BE2C (cell line): ENCODE results near the gene RLN1. TPM values are rescaled to one million over a fixed set of nuclear protein-coding genes. Genes with fewer than 3 reads are reported as not detected.
"Not testable (repeated sequence)": the region's sequence is repeated elsewhere in the genome, so short reads cannot be mapped to it uniquely, and the experiment has no call there.

ENCODE experiments used
- DNase-seq: peaks from one replicate; pipeline ENCODE4 v3.0.0-alpha.2; 2020
- H3K27me3 ChIP-seq: fragments of 250-450 bp; sonication (Bioruptor Pico); 2 replicates; pipeline ENCODE4 v1.5.1; 2020; ENCODE audit warnings: mild to moderate bottlenecking
- H3K36me3 ChIP-seq: fragments of 250-450 bp; sonication (Bioruptor Pico); 2 replicates; pipeline ENCODE4 v1.5.1; 2020; ENCODE audit warnings: mild to moderate bottlenecking
- H3K4me1 ChIP-seq: fragments of 250-450 bp; sonication (Bioruptor Pico); 2 replicates; pipeline ENCODE4 v1.5.1; 2020
- H3K4me3 ChIP-seq: 2 replicates; pipeline ENCODE4 v1.5.1; 2011; ENCODE audit warnings: low read depth, low read length
- H3K9me3 ChIP-seq: fragments of 250-450 bp; sonication (Bioruptor Pico); 2 replicates; pipeline ENCODE4 v1.5.1; 2020
- polyA plus RNA-seq: library from polyadenylated mRNA; unstranded; fragments of >200 nt; gene quantifications from one replicate; pipeline ENCODE4 v1.2.1, GENCODE V29; 2012; ENCODE audit warnings: low read depth, missing spikeins; ENCODE audit not compliant: insufficient read length, insufficient read depth
- TF ChIP-seq, protein P1 (sequence below): IDR thresholded peaks from 2 replicates; pipeline ENCODE4 v1.5.1; 2012; ENCODE audit warnings: mild to moderate bottlenecking, low read depth, low read length

RLN1 gene, protein sequence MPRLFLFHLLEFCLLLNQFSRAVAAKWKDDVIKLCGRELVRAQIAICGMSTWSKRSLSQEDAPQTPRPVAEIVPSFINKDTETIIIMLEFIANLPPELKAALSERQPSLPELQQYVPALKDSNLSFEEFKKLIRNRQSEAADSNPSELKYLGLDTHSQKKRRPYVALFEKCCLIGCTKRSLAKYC
- not detected for polyA plus RNA-seq

DNA sequence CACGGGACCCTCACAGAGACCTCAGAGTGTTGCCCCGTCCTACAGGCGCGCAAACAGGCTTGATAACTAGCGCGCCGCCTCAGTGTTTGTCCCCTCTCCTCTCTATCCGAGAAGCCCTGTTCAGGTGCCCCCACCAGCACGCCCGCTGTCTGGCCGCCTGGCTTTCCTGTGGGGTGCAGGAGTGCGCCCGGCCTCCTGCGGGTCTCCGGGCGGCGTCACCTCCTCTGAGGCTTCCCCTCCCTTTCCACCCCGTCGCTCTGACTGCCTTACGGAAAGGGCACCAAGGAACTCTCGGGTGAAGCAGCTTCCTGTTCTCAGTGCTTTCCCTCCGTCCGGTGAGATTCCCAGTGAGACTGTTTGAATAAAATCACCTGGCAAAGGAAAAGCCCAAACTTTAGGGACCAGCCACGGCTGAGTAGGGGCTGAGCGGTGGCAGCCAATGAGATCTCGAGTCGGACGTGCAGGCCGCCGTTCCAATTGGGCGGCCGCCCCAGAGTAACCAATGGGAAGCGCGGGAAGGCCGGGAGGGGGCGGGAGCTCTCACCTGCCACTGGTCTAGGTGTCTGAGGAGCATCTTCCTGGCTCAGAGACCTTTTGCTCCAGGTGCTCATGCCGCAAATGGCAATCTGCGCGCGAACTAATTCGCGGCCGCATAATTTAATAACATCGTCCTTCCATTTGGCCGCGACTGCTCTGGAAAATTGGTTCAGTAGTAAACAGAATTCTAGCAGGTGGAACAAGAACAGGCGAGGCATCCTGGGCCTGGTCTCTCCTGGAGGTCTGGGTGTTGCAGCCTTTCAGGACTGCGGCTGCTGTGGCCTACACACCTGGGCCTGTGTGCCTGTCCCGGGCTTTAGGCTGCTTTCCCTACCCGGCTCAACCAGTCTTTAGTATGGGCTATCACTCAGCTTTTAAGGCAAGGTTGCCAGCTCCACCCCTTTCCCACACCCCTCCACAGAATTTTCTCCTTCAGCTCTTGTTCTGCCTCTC lies at the start of gene RLN1:
Gene RLN1, minus strand, starts transcription at position 885 of the 990 bp plus-strand sequence. Its CDS starts 130 bp downstream, at position 755.
- not testable (repeated sequence) for H3K9me3 ChIP-seq, H3K36me3 ChIP-seq, H3K27me3 ChIP-seq, DNase-seq, H3K4me1 ChIP-seq
- H3K4me3 ChIP-seq, result peak within 1 kb of the TSS; percentile 23

GRCh38 chr9:5389109-5389732 lies 49.5 kb upstream of the RLN1 start:
- Histone ChIP-seq H3K9me3 (no peaks in the 10 kb centered on the region), H3K27me3 (no peaks in the 10 kb centered on the region), H3K36me3 (no peaks in the 10 kb centered on the region), H3K4me3 (no peak overlapping the region), H3K4me1 (no peaks in the 10 kb centered on the region)
- TF ChIP-seq, protein P1, sequence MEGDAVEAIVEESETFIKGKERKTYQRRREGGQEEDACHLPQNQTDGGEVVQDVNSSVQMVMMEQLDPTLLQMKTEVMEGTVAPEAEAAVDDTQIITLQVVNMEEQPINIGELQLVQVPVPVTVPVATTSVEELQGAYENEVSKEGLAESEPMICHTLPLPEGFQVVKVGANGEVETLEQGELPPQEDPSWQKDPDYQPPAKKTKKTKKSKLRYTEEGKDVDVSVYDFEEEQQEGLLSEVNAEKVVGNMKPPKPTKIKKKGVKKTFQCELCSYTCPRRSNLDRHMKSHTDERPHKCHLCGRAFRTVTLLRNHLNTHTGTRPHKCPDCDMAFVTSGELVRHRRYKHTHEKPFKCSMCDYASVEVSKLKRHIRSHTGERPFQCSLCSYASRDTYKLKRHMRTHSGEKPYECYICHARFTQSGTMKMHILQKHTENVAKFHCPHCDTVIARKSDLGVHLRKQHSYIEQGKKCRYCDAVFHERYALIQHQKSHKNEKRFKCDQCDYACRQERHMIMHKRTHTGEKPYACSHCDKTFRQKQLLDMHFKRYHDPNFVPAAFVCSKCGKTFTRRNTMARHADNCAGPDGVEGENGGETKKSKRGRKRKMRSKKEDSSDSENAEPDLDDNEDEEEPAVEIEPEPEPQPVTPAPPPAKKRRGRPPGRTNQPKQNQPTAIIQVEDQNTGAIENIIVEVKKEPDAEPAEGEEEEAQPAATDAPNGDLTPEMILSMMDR, result no peak
- no peak for DNase-seq

- H3K4me1 ChIP-seq, result no peaks in the 10 kb centered on the region
- TF ChIP-seq, protein P1, result no peak
- no peak for DNase-seq
- no peaks in the 10 kb centered on the region for H3K27me3 ChIP-seq
- no peak overlapping the region for H3K4me3 ChIP-seq
- no peaks in the 10 kb centered on the region for H3K9me3 ChIP-seq
- H3K36me3 ChIP-seq, result no peaks in the 10 kb centered on the region
Observed at GRCh38 chr9:5388026-5388819, 48.5 kb upstream of the RLN1 start.

DNA sequence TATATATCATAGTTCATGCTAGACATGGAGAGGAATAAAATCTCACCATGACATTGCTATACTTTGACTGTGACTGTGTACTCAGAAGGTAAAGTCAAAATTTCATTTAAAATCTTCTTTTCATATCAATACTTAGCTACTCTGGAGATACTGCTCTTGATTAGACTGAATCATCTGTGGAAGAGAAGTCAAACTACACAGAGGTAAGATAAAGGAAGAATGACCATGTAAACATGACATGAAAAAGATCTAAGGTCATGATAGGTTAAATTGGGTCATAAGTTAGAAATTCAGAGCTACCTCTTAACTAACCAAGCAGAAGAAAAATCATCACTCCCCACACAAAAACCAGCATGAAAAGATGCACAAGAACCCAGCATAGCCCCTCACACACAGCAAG lies 44.8 kb upstream of the RLN1 start:
- Histone ChIP-seq H3K36me3 (no peaks in the 10 kb centered on the region), H3K4me3 (no peak overlapping the region), H3K9me3 (no peaks in the 10 kb centered on the region), H3K4me1 (no peaks in the 10 kb centered on the region), H3K27me3 (no peaks in the 10 kb centered on the region)
- TF ChIP-seq, protein P1, result no peak
- no peak for DNase-seq

- H3K27me3 ChIP-seq, result no peaks in the 10 kb centered on the region
- no peaks in the 10 kb centered on the region for H3K36me3 ChIP-seq
- no peak overlapping the region for H3K4me3 ChIP-seq
- TF ChIP-seq, protein P1, result no peak
- H3K4me1 ChIP-seq, result no peaks in the 10 kb centered on the region
- H3K9me3 ChIP-seq, result no peaks in the 10 kb centered on the region
- no peak for DNase-seq
Observed at GRCh38 chr9:5382479-5382878, 42.8 kb upstream of the RLN1 start.

- H3K4me1 ChIP-seq, result no peaks in the 10 kb centered on the region
- H3K27me3 ChIP-seq, result no peaks in the 10 kb centered on the region
- no peak overlapping the region for H3K4me3 ChIP-seq
- no peaks in the 10 kb centered on the region for H3K36me3 ChIP-seq
- TF ChIP-seq, protein P1, result no peak
- no peaks in the 10 kb centered on the region for H3K9me3 ChIP-seq
- DNase-seq, result no peak
Observed at GRCh38 chr9:5375790-5376477, 36.3 kb upstream of the RLN1 start.
